Mucosa of rectum (tissue), 2 donors: ENCODE results near the gene PTPRD.

Source experiments
- H3K27ac ChIP-seq, 2 donors: one replicate each; pipeline ENCODE4 v1.7.0; 2013; ENCODE audit warnings: inconsistent platforms in 2 of 2, low read depth in 2 of 2, low read length in 2 of 2
- H3K27me3 ChIP-seq, 2 donors: one replicate each; pipeline ENCODE4 v1.7.0; 2013; ENCODE audit warnings: low read length in 2 of 2; ENCODE audit not compliant: control insufficient read depth in 2 of 2, insufficient read depth in 2 of 2
- H3K36me3 ChIP-seq, 2 donors: one replicate each; pipeline ENCODE4 v1.7.0; 2013; ENCODE audit warnings: low read length in 2 of 2; ENCODE audit not compliant: control insufficient read depth in 2 of 2, insufficient read depth in 2 of 2
- H3K4me1 ChIP-seq, 2 donors: one replicate each; pipeline ENCODE4 v1.7.0; 2013; ENCODE audit warnings: low read length in 2 of 2, mild to moderate bottlenecking in 1 of 2; ENCODE audit not compliant: control insufficient read depth in 2 of 2, insufficient read depth in 2 of 2
- H3K4me3 ChIP-seq, 2 donors: one replicate each; pipeline ENCODE4 v1.7.0; 2013; ENCODE audit warnings: low read length in 2 of 2
- H3K9ac ChIP-seq, 2 donors: one replicate each; pipeline ENCODE4 v1.7.0; 2013; ENCODE audit warnings: low read length in 2 of 2, low read depth in 1 of 2, mild to moderate bottlenecking in 1 of 2
- H3K9me3 ChIP-seq, 2 donors: one replicate each; pipeline ENCODE4 v1.7.0; 2013; ENCODE audit warnings: low read length in 2 of 2; ENCODE audit not compliant: control insufficient read depth in 2 of 2
- donor health status: healthy.
- donor health status: Normal muscosa, but diverticular disease.

The PTPRD gene

GRCh38 chr9:8857068-8857925 lies 1755.5 kb downstream of the PTPRD start:
- Histone ChIP-seq H3K9me3 (no peaks in the 10 kb centered on the region), H3K36me3 (no peaks in the 10 kb centered on the region), H3K27ac (peak overlapping the region; percentile 14 to 31), H3K9ac (peak overlapping the region; percentile 79 to 87), H3K4me3 (peak overlapping the region; percentile 84 to 87), H3K4me1 (peaks cover 8 to 15% of the 10 kb centered on the region in 2 donors), H3K27me3 (peaks cover 0 to 5% of the 10 kb centered on the region in 2 donors)

GRCh38 chr9:8856396-8857067 lies 1756.3 kb downstream of the PTPRD start:
- H3K4me1 ChIP-seq, result peaks cover 9 to 15% of the 10 kb centered on the region in 2 donors
- H3K4me3 ChIP-seq, result peak overlapping the region; percentile 84 to 87
- peak overlapping the region in 1 of 2 donors; percentile 31 for H3K27ac ChIP-seq
- H3K36me3 ChIP-seq, result no peaks in the 10 kb centered on the region
- H3K9me3 ChIP-seq, result no peaks in the 10 kb centered on the region
- peak overlapping the region; percentile 79 to 87 for H3K9ac ChIP-seq
- H3K27me3 ChIP-seq, result peaks cover 0 to 5% of the 10 kb centered on the region in 2 donors

DNA sequence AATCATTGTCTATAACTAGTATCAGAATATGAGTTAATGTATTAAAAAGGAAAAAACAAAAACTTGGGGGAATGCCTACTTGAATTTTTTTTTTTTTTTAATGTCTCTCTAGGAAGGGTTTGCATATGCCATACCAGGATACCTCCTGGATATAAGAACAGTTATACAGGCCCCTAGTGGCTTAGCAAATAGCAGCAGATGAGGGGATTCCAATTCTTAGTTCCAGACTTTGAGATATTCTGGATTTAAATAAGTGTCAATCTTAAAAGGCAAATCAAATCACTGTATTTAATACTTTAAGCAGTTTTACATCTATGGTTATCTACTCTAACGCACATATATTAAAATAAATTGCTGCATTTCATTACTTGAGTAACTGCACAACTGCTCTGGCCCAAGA lies 1757.8 kb downstream of the PTPRD start:
- H3K27me3 ChIP-seq, result peaks cover 0 to 5% of the 10 kb centered on the region in 2 donors
- no peak overlapping the region for H3K4me3 ChIP-seq
- H3K9me3 ChIP-seq, result no peaks in the 10 kb centered on the region
- peaks cover 9 to 15% of the 10 kb centered on the region in 2 donors for H3K4me1 ChIP-seq
- H3K27ac ChIP-seq, result no peak overlapping the region
- no peak overlapping the region for H3K9ac ChIP-seq
- H3K36me3 ChIP-seq, result no peaks in the 10 kb centered on the region

- H3K27me3 ChIP-seq, result peaks cover 0 to 3% of the 10 kb centered on the region in 2 donors
- no peak overlapping the region for H3K4me3 ChIP-seq
- no peaks in the 10 kb centered on the region for H3K9me3 ChIP-seq
- no peak overlapping the region for H3K9ac ChIP-seq
- peaks cover 5 to 9% of the 10 kb centered on the region in 2 donors for H3K4me1 ChIP-seq
- H3K36me3 ChIP-seq, result no peaks in the 10 kb centered on the region
- no peak overlapping the region for H3K27ac ChIP-seq
Observed at GRCh38 chr9:8852301-8852864, 1760.4 kb downstream of the PTPRD start.

DNA sequence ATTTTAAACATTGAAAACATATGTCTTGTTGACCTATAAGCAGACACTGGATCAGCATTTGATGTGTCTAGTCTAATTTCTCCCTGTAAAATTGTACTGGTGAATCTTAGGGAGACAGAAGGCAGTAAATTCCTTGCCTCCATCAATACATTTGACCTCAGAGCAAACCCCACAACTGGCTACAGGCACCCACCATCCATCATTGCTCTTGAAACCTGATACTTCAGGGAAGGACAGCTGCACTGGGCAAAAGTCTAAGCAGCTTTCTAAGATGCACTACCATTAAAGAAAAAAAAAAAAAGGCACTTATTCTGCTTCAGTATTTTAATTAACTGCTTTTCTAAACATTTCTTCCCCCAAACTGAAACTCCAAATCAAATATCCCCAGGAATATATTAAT lies 1761.9 kb downstream of the PTPRD start:
- Histone ChIP-seq H3K27ac (no peak overlapping the region), H3K27me3 (no peaks in the 10 kb centered on the region), H3K36me3 (no peaks in the 10 kb centered on the region), H3K4me3 (no peak overlapping the region), H3K4me1 (peaks cover 3 to 6% of the 10 kb centered on the region in 2 donors), H3K9ac (no peak overlapping the region), H3K9me3 (no peaks in the 10 kb centered on the region)

- Histone ChIP-seq H3K36me3 (no peaks in the 10 kb centered on the region), H3K9ac (no peak overlapping the region), H3K9me3 (no peaks in the 10 kb centered on the region), H3K27ac (no peak overlapping the region), H3K4me3 (no peak overlapping the region), H3K27me3 (no peaks in the 10 kb centered on the region), H3K4me1 (peaks cover 0 to 3% of the 10 kb centered on the region in 2 donors)
Observed at GRCh38 chr9:8845808-8846207, 1767.0 kb downstream of the PTPRD start.

DNA sequence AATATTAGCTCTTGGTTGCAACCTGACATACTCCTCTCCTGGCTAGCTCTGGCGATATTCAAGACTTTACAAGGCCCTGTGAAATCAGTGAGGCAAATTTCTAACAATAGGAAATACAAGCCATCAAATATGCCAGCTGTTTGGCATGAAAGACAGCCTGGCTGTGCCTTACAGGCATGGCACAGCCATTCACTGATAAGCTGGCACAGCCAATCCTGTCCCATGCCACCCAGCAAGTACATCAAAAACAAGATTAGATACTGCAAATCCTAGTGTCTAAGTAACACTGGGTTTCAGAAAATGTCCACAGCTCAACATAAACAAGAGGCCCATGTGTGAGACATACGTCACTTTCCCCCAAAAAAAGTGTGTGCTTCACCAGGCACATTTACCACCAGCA lies 1767.4 kb downstream of the PTPRD start:
- no peak overlapping the region for H3K27ac ChIP-seq
- H3K9ac ChIP-seq, result no peak overlapping the region

DNA sequence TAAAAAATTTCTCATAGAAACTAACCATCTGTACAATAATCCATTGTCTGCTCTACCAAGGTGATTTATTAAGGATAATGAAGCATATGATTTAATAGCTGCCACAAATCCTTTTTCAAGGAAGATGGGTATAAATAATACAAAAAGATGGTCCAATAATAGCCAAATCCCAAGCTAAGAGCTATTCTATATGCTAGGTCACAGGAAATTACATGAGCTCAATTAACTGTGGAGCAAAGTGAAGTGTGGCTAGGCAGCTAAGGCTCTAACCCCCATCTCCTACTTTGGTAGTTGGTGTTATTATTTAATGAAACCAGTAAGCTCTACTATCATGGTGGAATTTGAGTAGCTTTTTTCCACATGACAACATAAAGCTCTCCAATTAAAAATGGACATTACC lies 1768.3 kb downstream of the PTPRD start:
- no peaks in the 10 kb centered on the region for H3K36me3 ChIP-seq
- no peak overlapping the region for H3K9ac ChIP-seq
- no peak overlapping the region for H3K4me3 ChIP-seq
- peaks cover 0 to 3% of the 10 kb centered on the region in 2 donors for H3K4me1 ChIP-seq
- H3K27me3 ChIP-seq, result no peaks in the 10 kb centered on the region
- no peaks in the 10 kb centered on the region for H3K9me3 ChIP-seq
- H3K27ac ChIP-seq, result no peak overlapping the region

More for the DNA sequence above, 1767.4 kb downstream of the PTPRD start:
- Histone ChIP-seq H3K4me1 (peaks cover 0 to 3% of the 10 kb centered on the region in 2 donors), H3K36me3 (no peaks in the 10 kb centered on the region), H3K9me3 (no peaks in the 10 kb centered on the region), H3K27me3 (no peaks in the 10 kb centered on the region), H3K4me3 (no peak overlapping the region)

DNA sequence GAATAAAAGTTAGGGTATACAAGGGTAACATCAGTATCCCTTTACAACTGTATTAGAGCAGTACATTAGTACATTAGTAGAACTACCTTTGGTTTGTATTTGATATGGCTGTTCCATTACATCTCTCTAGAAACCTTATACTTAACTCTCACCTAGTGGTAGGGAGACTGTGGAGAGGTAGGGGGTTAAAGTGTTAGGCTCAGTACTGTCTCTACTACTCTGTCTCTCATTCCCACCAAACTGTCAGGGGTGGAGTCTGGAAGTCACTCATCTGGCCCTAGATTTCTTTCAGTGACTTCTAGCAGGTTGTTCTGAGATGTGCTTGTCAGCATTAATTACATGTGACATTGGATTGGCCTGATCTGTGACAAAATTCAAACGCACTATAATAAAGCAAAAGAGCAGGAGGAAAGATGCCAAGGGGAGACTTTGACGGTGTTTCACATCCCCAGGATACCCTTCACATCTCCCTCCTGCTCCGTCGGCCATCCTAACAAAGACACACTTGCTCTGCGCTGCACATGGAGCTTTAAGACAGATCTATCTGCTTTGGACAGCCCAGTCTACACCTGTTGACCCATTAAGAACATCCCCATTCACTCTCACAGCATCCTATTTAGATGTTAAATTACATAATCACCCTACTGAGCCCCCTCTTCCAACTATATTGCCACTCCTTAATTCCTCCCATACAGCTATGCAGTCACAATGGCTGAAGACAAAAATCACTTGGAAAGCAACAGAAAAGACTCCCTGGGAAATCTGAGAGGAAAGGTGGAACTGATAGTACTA lies 1770.2 kb downstream of the PTPRD start:
- Histone ChIP-seq H3K4me1 (peaks cover 0 to 3% of the 10 kb centered on the region in 2 donors), H3K9ac (no peak overlapping the region), H3K27ac (no peak overlapping the region), H3K27me3 (no peaks in the 10 kb centered on the region), H3K4me3 (no peak overlapping the region), H3K9me3 (no peaks in the 10 kb centered on the region), H3K36me3 (no peaks in the 10 kb centered on the region)
